GM18867 (cell line): Measurements from ENCODE around the gene CEP85L.

Experiments used
- ATAC-seq: cut with Tn5 transposase; IDR thresholded peaks from one replicate; pipeline ENCODE4 v1.9.1; 2021; ENCODE audit warnings: mild to moderate bottlenecking, moderate library complexity; ENCODE audit not compliant: unreplicated experiment

The CEP85L gene

GRCh38 chr6:118661831-118662230 lies 10.4 kb upstream of the CEP85L start:
- no peak for ATAC-seq

- no peak for ATAC-seq
Observed at GRCh38 chr6:118660218-118660569, 8.8 kb upstream of the CEP85L start.

- no peak for ATAC-seq
Observed at GRCh38 chr6:118659513-118660217, 8.3 kb upstream of the CEP85L start.

GRCh38 chr6:118656847-118657451 lies 5.6 kb upstream of the CEP85L start:
- ATAC-seq, result no peak

GRCh38 chr6:118652051-118652615 lies 742 bp upstream of the CEP85L start:
- no peak for ATAC-seq

- ATAC-seq, result peak; percentile 42
Observed at GRCh38 chr6:118650582-118651281, 659 bp downstream of the CEP85L start.

- no peak for ATAC-seq
Observed at GRCh38 chr6:118649918-118650581, 1.3 kb downstream of the CEP85L start.

GRCh38 chr6:118648866-118649554 lies 2.4 kb downstream of the CEP85L start:
- no peak for ATAC-seq

GRCh38 chr6:118646977-118647376 lies 4.4 kb downstream of the CEP85L start:
- ATAC-seq, result no peak

GRCh38 chr6:118645395-118645794 lies 6.0 kb downstream of the CEP85L start:
- no peak for ATAC-seq

- ATAC-seq, result no peak
Observed at GRCh38 chr6:118644007-118644406, 7.4 kb downstream of the CEP85L start.

GRCh38 chr6:118641042-118641441 lies 10.3 kb downstream of the CEP85L start:
- ATAC-seq, result no peak

- peak; percentile 89 for ATAC-seq
Observed at GRCh38 chr6:118639054-118639964, 12.1 kb downstream of the CEP85L start.

GRCh38 chr6:118638288-118638687 lies 13.1 kb downstream of the CEP85L start:
- ATAC-seq, result no peak

- no peak for ATAC-seq
Observed at GRCh38 chr6:118635909-118636735, 15.3 kb downstream of the CEP85L start.

- ATAC-seq, result no peak
Observed at GRCh38 chr6:118632359-118632758, 19.0 kb downstream of the CEP85L start.

GRCh38 chr6:118630923-118631322 lies 20.5 kb downstream of the CEP85L start:
- ATAC-seq, result no peak

GRCh38 chr6:118630067-118630466 lies 21.3 kb downstream of the CEP85L start:
- no peak for ATAC-seq

GRCh38 chr6:118627724-118628123 lies 23.7 kb downstream of the CEP85L start:
- no peak for ATAC-seq
